NCI-H1417 (cell line): ENCODE measurements around the gene RNF157.

ENCODE experiments used
- DNase-seq, 3 experiments: peaks; one replicate each; lab custom pipeline; 2025; lab: John Stamatoyannopoulos, UW

Gene RNF157

DNA sequence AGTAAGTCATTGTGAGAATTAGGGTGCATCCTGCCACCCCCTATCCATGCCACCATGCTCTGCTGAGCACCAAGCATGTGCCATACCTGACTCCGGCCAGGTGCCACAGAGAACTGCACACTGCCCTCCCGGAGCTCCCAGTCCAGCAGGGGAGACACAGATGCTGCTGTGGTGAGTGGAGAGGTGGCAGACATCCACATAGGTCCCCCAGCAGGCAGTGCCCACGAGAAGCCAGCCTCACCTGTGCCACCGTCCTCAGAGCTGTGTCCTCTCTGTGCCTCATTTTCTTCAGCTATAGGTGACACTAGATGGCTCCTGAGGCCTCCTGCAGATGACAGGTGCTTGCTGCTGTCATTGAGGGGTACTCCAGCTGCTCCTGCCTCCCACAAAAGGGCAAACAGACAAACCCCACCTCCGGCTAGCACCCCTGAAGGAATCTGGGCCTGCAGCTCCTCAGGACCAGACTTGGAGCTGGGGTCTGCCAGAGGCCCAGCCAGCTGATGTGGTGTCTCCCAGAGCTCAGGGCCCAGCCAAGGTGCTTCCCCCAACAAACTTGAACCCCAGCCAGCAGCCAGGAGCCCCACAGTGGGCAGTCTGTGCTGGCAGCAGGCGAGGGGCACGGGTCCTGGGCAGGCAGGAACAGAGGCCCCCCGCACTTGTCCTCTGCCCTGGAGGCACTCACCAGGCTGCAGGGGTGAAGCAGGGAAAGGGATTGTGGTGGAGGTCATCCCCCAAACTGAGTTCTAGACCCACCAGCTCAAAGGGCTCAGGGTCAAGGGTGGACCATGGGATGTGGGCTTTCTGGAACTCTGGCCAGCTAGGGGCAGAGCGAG is 116.3 kb downstream of the RNF157 start:
- no peak for DNase-seq

DNA sequence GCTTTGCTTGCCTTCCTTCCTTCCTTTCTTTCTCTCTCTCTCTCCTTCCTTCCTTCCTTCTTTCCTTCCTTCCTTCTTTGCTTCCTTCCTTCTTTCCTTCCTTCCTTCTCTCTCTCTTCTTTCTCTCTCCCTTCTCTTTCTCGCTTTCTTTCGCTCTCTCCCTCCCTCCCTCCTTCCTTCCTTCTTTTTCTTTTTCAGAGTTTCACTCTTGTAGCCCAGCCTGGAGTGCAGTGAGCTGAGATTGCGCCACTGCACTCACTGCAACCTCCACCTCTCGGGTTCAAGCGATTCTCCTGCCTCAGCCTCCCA is 117.1 kb downstream of the RNF157 start:
- no peak for DNase-seq

DNA sequence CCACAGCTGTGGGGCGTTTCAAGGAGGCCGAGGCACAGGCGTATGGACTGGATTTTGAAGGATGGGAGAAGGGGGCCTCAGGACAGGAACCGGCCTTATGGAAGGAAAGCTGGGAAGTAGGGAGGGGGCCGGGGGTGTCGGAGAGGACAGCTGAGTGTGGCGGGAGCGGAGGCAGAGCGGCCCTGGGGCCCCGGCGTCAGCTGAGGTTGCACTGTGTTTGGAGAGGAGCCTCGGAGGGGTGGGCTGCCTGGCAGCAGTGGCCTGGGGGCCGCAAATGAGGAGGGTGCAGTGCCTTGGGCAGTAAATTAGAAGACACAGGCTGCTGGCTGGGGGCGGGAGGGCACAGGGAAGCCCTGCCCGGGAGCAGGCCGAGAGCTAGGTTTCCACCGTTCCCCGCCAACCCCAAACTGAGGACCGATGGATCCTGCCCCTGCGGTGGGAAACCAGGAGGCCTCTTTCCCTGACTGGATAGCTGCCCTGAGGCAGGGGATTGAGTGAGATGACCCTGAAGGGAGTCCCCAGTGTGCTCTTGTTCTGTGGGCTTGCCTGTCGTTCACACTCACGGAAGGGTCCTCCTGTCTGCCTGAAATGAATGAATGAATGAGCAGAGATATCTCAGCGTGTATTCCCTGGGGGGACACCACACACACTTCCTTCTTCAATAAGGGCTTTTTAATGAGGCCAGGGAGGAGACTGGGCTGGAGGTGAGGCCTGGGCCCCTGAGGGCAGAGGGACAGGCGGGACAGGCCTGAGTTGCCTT is 117.7 kb downstream of the RNF157 start:
- DNase-seq: no peak

DNA sequence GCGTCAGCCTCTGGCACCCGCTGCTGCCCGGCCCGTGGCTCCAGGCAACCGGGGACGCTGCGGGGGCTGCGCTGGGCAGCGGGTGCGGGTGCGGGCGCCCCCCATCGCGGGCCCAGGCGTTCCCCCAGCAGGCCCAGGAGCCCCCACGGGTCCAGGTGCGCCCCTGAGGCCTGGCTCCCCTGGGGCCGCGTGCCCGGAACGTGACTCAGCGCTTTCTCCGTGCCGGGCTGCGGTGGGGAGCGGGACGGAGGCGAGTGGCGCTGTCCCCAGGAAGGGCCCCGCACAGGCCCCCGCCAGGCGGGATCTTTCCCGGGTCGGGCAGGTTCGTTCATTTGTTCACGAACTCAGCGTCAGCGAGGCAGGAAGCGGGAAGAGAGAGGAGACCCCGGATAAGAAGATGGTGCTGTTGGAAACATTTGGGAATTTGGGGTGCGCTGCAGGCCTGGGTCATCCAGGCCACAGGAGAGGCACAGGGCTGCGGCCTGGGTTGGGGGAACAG is 118.3 kb downstream of the RNF157 start:
- DNase-seq: no peak

DNA sequence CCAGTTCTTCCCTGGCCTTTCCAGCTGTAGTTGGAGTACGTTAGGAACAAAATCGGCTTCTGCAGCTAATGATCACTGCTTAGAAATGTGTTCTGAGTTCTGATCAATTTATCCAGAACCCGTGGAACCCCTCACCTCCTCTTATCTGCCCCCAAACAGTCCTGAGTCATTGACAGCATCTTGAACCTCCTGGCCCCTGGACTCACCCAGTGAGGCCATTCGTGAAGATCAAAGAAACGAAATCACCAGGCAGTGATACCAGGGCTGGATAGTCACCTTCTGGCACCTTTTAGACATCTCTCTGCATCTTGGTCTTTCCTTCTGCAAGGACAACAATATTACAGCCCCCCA is 119.7 kb downstream of the RNF157 start:
- DNase-seq: no peak

DNA sequence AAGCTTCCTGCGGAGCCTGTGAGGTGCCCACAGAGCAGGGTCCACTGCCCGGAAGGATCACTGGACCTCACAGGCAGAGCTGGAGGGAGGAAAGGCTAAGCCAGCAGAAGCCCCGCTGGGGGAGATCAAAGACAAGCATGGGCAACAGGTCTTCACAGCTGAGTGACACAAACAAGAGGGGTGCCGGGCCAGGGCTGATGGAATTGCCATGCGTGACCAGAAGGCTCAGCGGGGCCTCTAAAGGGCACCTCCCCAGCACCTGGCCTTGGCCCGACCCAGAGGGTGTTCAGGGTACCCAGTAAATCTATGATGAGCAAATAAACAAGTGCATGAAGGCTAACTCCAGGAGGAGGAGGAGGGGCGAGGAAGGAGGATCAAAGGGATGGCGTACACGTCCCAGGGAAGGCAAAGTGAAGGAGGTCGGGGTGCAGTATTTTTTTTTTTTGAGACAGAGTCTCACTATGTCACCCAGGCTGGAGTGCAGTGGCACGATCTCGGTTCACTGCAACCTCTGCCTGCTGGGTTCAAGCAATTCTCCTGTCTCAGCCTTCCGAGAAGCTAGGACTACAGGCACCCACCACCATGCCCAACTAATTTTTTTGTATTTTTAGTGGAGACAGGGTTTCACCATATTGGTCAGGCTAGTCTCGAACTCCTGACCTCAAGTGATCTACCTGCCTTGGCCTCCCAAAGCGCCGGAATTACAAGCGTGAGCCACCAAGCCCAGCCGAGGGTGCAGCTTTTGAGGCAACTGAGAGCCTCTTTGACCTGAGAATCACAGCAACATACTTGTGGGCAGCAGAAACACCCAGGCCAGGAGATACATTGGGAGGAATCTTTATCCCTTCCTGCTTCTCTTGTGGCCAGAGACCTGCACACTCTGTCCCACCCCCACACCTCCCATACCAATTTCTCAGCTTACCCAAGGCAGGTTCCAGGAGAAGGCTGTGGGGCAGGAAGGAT is 120.6 kb downstream of the RNF157 start:
- no peak for DNase-seq

DNA sequence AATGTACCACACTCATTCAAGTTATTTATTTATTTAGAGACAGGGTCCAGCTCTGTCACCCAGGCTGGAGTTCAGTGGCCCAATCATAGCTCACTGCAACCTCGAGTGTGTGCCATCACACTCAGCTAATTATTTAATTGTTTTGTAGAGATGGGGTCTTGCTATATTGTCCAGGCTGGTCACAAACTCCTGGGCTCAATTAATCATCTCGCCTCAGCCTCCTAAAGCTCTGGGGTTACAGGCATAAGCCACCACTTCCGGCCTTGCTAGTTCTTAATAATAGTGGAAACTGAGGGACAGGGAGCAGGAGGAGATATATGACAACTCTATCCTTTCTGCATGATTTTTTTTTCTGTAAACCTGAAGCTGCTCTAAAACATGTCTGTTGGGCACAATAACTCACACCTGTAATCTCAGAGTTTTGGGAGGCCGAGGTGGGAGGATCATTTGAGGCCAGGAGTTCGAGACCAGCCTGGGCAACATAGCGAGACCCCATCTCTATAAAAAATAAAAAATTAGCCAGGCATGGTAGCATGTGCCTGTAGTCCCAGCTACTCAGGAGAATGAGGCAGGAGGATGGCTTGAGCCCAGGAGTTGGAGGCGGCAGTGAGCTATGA is 125.0 kb downstream of the RNF157 start:
- no peak for DNase-seq

DNA sequence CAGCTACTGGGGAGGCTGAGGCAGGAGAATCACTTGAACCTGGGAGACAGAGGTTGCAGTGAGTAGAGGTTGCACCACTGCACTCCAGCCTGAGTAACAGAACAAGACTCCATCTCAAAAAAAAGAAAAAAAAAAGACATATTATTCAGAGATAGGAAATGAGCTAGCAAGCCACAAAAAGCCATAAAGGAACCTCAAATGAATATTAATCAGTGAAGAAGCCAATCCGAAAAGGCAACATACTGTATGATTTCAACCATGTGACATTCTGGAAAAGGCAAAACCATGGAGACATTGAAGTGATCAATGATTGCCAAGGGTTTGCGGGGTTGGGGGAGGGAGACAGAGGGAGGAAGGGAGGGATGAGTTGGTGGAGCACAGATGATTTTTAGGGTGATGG is 128.3 kb downstream of the RNF157 start:
- no peak for DNase-seq

DNA sequence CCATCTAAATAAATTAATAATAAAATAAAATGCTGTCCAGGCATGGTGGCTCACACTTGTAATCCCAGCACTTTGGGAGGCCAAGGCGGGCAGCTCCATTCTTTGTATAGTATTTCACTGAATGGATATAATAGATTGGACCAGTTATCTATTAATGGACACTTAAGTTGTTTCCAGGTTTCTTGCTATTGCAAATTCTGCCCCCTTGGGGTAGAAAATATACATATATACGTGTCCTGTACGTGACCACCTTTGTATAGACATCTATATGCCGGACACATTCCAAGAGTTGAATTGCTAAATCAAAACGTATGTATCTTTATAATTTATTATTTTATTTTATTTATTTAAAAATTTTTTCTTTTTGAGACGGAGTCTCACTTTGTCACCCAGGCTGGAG is 132.8 kb downstream of the RNF157 start:
- DNase-seq: peak in 2 of 3 experiments; percentile 9 to 27

DNA sequence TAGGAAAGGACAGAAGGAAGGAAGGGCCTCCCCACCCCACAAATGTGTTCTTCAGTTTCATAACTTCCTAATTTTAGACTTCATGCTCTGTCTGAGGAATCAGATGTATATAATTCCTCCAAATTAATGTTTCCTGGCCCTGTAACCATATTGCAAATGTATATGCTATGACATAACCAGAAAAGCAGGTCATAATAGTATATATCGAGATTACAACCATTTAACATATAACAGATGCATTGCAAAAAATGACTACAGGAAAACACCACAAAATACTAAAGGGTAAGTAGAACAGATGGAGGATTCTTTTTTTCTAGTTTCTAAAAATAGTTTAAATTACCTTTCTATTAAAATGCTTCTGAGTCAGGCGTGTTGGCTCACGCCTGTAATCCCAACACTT is 133.6 kb downstream of the RNF157 start:
- DNase-seq: peak in 1 of 3 experiments; percentile 29

DNA sequence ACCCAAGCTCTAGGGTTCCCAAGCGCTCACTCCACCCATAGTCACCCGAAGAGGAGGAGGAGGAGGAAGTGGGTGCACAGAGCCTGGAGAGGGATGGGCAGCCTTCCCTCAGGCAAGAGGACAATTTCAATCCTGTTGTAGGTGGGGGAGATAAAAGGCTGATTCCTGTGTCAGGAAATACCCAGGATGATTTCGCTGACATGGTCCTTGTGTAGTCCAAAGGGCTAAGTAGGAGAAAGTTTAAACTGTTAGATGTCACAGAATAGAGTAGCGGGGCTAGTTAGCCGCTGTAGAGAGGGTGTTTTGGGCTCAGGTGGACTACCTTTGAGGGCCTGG is 135.4 kb downstream of the RNF157 start:
- DNase-seq: no peak

DNA sequence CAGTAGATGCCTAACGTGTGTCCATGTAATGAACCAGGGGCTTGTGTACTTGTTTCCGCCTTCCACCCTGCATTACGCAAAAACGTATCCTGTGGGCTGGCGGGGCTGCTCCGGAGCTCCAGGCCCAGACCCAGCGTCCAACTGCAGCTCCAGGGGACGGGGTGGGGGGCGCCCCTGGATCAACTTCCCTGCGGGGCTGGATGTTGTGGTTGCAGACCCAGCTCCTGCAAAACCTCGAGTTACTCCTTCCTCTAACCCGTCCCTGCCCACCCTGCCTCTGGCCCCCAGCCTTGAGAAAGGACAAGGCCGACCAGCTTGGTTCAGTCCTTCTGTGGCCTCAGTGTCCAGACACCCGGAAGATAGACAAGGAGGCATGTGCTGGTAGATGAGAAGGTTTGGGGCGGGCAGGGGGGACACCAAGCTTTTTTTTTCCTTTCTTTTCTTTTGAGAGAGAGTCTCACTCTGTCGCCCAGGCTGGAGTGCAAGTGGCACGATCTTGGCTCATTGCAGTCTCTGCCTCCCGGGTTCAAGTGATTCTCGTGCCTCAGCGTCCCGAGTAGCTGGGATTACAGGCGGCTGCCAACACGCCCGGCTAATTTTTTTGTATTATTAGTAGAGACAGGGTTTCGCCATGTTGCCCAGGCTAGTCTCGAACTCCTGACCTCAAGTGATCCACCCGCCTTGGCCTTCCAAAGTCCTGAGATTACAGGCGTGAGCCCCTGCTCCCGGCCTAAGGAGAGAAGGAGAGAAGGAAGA is 136.0 kb downstream of the RNF157 start:
- no peak for DNase-seq

DNA sequence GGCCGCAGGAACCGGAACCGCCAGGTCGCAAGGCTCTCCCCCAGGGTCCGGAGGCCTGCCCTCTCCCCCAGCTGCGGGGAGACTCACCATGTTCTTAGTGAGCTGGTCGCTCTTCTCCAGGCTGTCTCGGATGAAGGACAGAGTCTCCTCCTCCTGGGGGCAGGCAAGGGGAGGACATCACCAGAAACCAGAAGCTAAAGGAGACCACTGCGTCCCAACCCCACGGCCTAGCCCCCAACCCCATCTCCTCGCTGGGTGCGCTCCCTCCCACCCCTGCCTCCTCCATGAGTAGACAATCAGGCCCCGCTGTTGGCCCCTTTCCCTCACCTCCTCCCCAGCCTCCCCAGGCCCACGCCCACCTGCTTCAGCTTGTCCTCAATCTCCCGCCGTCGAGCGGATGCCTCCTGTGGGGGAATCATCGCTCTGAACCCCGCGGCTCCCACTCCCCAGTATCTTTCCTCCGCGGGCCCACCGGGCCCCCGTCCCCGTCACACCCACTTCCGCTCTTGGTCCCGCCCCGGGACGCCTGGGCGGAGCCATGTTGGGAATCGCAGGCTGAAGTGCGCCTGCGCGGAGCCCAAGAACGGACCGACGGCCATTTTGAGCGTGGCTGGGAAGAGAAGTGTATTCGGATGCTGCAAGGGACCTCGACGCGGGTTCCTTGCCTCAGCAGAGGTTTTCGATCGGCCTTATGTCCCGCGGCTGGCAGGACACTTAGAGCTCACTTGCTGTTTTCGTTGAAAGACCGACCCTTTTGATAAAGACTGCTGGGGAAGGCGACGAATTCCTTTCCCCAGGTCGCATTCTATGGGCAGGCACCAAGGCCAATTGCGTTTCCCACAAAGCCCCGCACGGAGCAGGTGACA is 136.8 kb downstream of the RNF157 start, which contains the start of gene EXOC7:
Gene EXOC7, minus strand, starts transcription at position 514 of the 866 bp plus-strand sequence. Its CDS starts 95 bp downstream, at position 419.
- DNase-seq: peak; percentile 91 to 97 (median 96)

DNA sequence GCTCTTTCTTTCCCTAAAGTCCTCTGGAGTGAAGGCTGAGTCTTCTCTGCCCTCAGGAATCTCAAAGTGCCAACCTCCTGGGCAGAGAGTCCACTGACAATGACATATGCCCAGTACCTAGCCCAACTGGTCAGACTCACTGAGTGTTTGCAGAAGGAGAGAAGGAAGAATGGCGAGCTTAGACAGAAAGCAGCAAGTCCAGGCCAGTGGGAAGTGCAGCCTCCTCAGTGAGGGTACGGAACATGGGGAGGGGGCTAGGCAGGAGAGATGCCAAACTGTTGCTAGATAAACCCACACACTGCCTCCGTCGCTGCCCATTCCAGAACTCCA is 137.4 kb downstream of the RNF157 start:
- DNase-seq: peak in 2 of 3 experiments; percentile 35 to 49

DNA sequence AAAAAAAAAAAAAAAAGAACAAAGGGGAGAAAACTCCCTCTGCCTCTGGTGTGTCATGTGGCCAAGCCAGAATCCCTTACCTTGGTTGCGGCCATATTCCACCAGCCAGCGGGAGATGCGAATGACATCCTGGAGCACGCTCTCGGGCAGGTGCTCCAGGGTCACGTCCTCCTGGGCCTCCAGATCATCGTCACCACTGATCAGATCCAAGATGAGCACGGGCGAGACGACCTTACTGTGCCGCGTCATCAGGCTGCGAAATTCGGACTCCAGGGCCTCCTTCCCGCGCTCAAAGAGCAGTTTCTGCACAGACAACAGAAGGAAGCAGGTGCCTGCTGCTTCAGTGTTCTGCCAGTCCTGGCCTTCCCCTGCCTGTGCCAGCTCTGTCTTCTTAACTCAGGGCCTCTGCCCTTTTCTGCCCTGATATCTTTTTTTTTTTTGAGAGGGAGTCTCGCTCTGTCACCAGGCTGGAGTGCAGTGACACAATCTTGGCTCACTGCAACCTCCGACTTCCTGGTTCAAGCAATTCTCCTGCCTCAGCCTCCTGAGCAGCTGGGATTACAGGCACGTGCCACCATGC is 142.5 kb downstream of the RNF157 start:
- DNase-seq: no peak

DNA sequence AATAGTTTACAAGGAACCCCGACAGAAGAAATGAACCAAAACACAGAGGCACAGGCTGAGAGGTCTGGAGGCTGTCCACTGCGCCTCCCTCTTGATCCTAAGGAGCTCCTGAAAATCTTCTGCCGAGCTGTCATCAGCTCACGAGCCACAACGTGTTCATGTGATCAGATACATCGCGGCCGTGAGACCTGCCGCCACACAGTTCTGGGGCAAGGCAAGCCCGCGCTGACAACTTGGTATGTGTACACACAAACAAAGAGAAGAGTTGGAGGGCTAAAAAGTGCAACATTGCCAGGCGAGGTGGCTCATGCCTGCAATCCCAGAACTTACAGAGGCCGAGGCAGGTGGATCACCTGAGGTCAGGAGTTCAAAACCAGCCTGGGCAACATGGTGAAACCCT is 144.3 kb downstream of the RNF157 start:
- DNase-seq: no peak

DNA sequence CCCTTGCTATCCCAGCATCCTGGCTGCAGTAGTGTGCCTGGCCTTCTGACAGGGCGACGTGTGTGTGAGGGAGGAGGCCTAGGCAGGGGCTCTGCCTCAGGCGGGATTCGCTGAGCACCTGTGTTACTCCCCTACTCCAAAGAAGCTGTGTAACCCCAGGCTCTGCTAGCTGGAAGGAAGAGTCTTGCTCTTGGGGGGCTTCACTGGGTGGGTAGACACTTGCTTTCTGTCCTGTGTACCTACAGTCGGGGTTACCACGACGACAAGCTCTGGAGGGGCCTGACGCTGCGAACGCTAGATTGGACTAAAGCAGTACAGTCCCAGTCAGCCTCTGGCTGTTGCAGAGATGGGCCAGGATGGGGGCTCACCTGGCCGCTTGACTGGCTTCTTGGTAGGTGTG is 146.2 kb downstream of the RNF157 start:
- DNase-seq: no peak

DNA sequence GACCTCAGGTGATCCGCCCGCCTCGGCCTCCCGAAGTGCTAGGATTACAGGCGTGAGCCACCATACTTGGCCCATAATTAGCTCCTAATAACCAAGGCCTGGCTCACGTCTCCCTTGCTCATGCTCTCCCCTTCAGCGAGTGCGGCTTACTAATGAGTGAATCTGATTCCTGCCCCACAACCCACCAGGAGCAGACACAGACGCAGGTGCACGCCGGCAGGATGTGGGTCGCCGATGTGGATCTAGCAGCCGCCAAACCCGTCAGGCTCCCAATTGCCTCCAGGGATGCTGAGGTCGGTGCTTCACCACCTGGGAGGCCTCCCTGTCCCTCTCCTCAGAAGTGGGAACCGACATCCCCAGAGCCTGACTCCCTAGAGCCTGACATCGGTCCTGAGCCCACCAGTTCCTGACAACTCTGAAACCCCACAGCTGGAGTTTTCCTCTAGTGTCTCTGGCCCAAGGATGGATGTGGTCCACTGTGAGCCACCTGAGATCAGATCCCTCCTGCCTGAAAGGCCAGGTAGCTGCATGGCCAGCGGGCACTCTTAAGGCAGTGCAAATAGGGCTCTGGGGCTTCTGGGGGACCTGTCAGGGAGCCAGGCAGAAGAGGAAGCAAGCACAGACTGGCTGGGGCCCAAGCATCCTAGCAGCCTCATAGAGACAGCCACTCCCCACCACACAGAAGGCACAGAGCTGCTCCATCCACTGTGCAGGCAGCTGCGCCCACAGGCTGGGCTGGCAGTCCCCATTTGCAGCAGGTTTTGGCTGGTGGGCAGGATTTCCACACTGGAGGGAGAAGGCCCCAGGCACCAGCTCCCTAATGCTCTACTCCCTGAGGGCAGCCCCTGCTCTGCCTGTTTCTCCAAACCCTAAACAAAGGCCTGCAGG is 147.5 kb downstream of the RNF157 start:
- no peak for DNase-seq
